ENCODE data around the gene ZCWPW1. TPM values are rescaled to one million over a fixed set of nuclear protein-coding genes. Genes with fewer than 3 reads are reported as not detected.

ZCWPW1 gene
- polyA plus RNA-seq, 1 experiment, result 2.2 TPM

- Histone ChIP-seq H3K36me3 (ENCODE audit: control insufficient read depth, insufficient read depth, low read length) (no peaks in the 10 kb centered on the region), H3K4me3 (ENCODE audit: low read depth, low read length) (no peak overlapping the region), H3K27me3 (ENCODE audit: control insufficient read depth, insufficient read depth, low read length) (no peaks in the 10 kb centered on the region)
- ChIA-PET CTCF (interaction anchor here (0.9 to 1.9 kb wide), 3 partner anchors 8 to 12 kb away, joined by 4 to 11 read pairs (median 5); no protein-coding TSS in a partner anchor), POLR2A (no interaction called here)
- no peak for DNase-seq (ENCODE audit: low read depth)
- TF ChIP-seq CTCF (IDR thresholded peaks at IDR 0.05; ENCODE audit: insufficient read depth, low read depth, low read length), result no peak
Measured at GRCh38 chr7:100415448-100415847, 13.1 kb downstream of the ZCWPW1 start.

GRCh38 chr7:100413889-100414288 lies 14.6 kb downstream of the ZCWPW1 start:
- no peak for DNase-seq (ENCODE audit: low read depth)
- no peak for TF ChIP-seq CTCF (IDR thresholded peaks at IDR 0.05; ENCODE audit: insufficient read depth, low read depth, low read length)
- Histone ChIP-seq H3K4me3 (ENCODE audit: low read depth, low read length) (no peak overlapping the region), H3K36me3 (ENCODE audit: control insufficient read depth, insufficient read depth, low read length) (no peaks in the 10 kb centered on the region), H3K27me3 (ENCODE audit: control insufficient read depth, insufficient read depth, low read length) (peaks cover 2% of the 10 kb centered on the region; the same call in 1 of the 2 replicates)
- ChIA-PET CTCF (no interaction called here), POLR2A (no interaction called here)

DNA sequence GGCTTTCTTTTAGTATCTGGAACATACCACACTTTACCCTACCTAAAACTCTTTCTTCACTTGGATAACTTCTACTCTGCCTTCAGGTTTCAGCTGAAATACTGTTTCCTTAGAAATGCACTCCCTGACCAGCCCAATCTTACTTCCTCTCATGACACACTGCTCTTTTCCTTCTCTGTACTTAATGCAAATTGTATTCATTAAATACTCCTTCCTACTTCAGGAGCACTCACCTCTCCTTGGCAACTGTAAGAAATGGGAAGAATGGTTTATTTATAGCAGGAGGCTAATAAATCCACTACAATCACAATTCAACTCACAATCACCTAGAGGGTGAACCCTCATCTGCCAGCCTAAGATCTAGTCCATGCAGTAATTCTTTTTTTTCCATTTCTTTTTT lies 15.2 kb downstream of the ZCWPW1 start:
- Histone ChIP-seq H3K36me3 (ENCODE audit: control insufficient read depth, insufficient read depth, low read length) (no peaks in the 10 kb centered on the region), H3K27me3 (ENCODE audit: control insufficient read depth, insufficient read depth, low read length) (peaks cover 2% of the 10 kb centered on the region; the same call in 1 of the 2 replicates), H3K4me3 (ENCODE audit: low read depth, low read length) (no peak overlapping the region)
- POLR2A ChIA-PET, result no interaction called here
- TF ChIP-seq CTCF (IDR thresholded peaks at IDR 0.05; ENCODE audit: insufficient read depth, low read depth, low read length), result no peak
- CTCF ChIA-PET, result no interaction called here
- DNase-seq (ENCODE audit: low read depth), result no peak

- ChIA-PET CTCF (interaction anchor here (1.6 kb wide), 1 partner anchor 17 kb away, joined by 6 read pairs; the partner anchor contains the start of gene ZCWPW1), POLR2A (no interaction called here)
- no peak for TF ChIP-seq CTCF (IDR thresholded peaks at IDR 0.05; ENCODE audit: insufficient read depth, low read depth, low read length)
- no peak for DNase-seq (ENCODE audit: low read depth)
- no peak overlapping the region for H3K4me3 ChIP-seq (ENCODE audit: low read depth, low read length)
- no peaks in the 10 kb centered on the region for H3K36me3 ChIP-seq (ENCODE audit: control insufficient read depth, insufficient read depth, low read length)
- H3K27me3 ChIP-seq (ENCODE audit: control insufficient read depth, insufficient read depth, low read length), result peaks cover 2% of the 10 kb centered on the region; the same call in 1 of the 2 replicates
Measured at GRCh38 chr7:100411101-100411500, 17.4 kb downstream of the ZCWPW1 start.

GRCh38 chr7:100407285-100408180 lies 21.0 kb downstream of the ZCWPW1 start:
- ChIA-PET CTCF (interaction anchor here (0.6 to 3.7 kb wide), 19 partner anchors 8 to 282 kb away, joined by 3 to 21 read pairs (median 7); partner anchors contain the start of gene ZCWPW1), POLR2A (interaction anchor here (0.5 to 0.6 kb wide), 4 partner anchors 21 to 470 kb away, joined by 3 to 4 read pairs (median 3); partner anchors contain the start of genes MEPCE and ZCWPW1)
- peaks cover 3% of the 10 kb centered on the region; the same call in 1 of the 2 replicates for H3K27me3 ChIP-seq (ENCODE audit: control insufficient read depth, insufficient read depth, low read length)

More at GRCh38 chr7:100407285-100408180, 21.0 kb downstream of the ZCWPW1 start:
- Histone ChIP-seq H3K4me3 (ENCODE audit: low read depth, low read length) (no peak overlapping the region), H3K36me3 (ENCODE audit: control insufficient read depth, insufficient read depth, low read length) (no peaks in the 10 kb centered on the region)
- peak; percentile 77 for TF ChIP-seq CTCF (IDR thresholded peaks at IDR 0.05; ENCODE audit: insufficient read depth, low read depth, low read length)
- DNase-seq (ENCODE audit: low read depth), result peak; percentile 31

All from BJ (cell line).